HEK293 (cell line): ENCODE data around the gene EDDM13.
"Not testable (repeated sequence)": the region's sequence is repeated elsewhere in the genome, so short reads cannot be mapped to it uniquely, and the experiment has no call there.

Experiments
- CTCF ChIA-PET: fragments of 350-600 bp; formaldehyde crosslinking; extraction: SDS; loops from one replicate; lab custom pipeline; 2021; ENCODE audit warnings: antibody characterized with exemption; lab: Yijun Ruan, JAX
- POLR2A ChIA-PET: fragments of 300-600 bp; formaldehyde crosslinking; extraction: SDS; loops from one replicate; lab custom pipeline; 2020; ENCODE audit warnings: antibody characterized with exemption, inconsistent platforms; lab: Yijun Ruan, JAX
- H3K27ac ChIP-seq: fragments of 200-500 bp; sonication (Bioruptor generic); 2 replicates; pipeline ENCODE4 v1.5.1; 2014; ENCODE audit warnings: low read depth, low read length, control low read depth, inconsistent platforms; ENCODE audit errors: extremely low read depth
- H3K36me3 ChIP-seq, 2 experiments: fragments of 200-500 bp in 1 of 2; sonication (Bioruptor generic) in 1 of 2; 1 replicate in 1 of 2; 2 replicates in 1 of 2; pipeline ENCODE4 v1.5.1; 2014 to 2017; ENCODE audit warnings: inconsistent platforms in 2 of 2, low read length in 2 of 2; ENCODE audit not compliant: control insufficient read depth in 2 of 2, insufficient read depth in 1 of 2
- H3K4me1 ChIP-seq: fragments of 200-500 bp; sonication (Bioruptor generic); 2 replicates; pipeline ENCODE4 v1.5.1; 2014; ENCODE audit warnings: mild to moderate bottlenecking, low read length, inconsistent platforms; ENCODE audit not compliant: control insufficient read depth, insufficient read depth
- H3K4me3 ChIP-seq: 2 replicates; pipeline ENCODE4 v1.5.1; 2011; ENCODE audit warnings: low read depth, mild to moderate bottlenecking, control low read depth, low read length, moderate library complexity
- H3K9me3 ChIP-seq: fragments of 200-500 bp; sonication (Bioruptor generic); 2 replicates; pipeline ENCODE4 v1.5.1; 2014; ENCODE audit warnings: low read depth, low read length, inconsistent platforms; ENCODE audit not compliant: control insufficient read depth, insufficient read depth
- CTCF ChIP-seq: fragments of 450-650 bp; formaldehyde crosslinking; IDR thresholded peaks from 2 replicates; pipeline ENCODE4 v1.5.1; 2016; ENCODE audit warnings: missing biosample characterization, missing genetic modification characterization
- HIC1 ChIP-seq: fragments of 450-650 bp; formaldehyde crosslinking; IDR thresholded peaks from 2 replicates; pipeline ENCODE4 v1.5.1; 2016; ENCODE audit warnings: missing biosample characterization, missing genetic modification characterization
- KLF1 ChIP-seq: fragments of 450-650 bp; formaldehyde crosslinking; IDR thresholded peaks from 2 replicates; pipeline ENCODE4 v1.5.1; 2016; ENCODE audit warnings: missing biosample characterization, missing genetic modification characterization
- TCF7L2 ChIP-seq: IDR thresholded peaks from 2 replicates; pipeline ENCODE4 v1.6.1; 2011; ENCODE audit warnings: low read depth, mild to moderate bottlenecking, inconsistent platforms, low read length, moderate library complexity, borderline replicate concordance
- ZFHX2 ChIP-seq: fragments of 450-650 bp; formaldehyde crosslinking; conservative IDR thresholded peaks from 2 replicates; pipeline ENCODE4 v1.5.1; 2016; ENCODE audit warnings: missing biosample characterization, missing genetic modification characterization
- ZIC2 ChIP-seq: fragments of 450-650 bp; formaldehyde crosslinking; IDR thresholded peaks from 2 replicates; pipeline ENCODE4 v1.5.1; 2016; ENCODE audit warnings: missing biosample characterization, missing genetic modification characterization
- ZNF221 ChIP-seq: fragments of 450-650 bp; formaldehyde crosslinking; IDR thresholded peaks from 2 replicates; pipeline ENCODE4 v1.5.1; 2017; ENCODE audit warnings: missing biosample characterization, missing genetic modification characterization, borderline replicate concordance
- ZNF274 ChIP-seq, 2 experiments: fragments of 200-500 bp in 1 of 2; fragments of 450-650 bp in 1 of 2; sonication (Bioruptor generic) in 1 of 2; formaldehyde crosslinking in 1 of 2; IDR thresholded peaks; 2 replicates each; pipeline versions ENCODE4 v1.5.1 to v1.6.1; 2014 to 2016; ENCODE audit warnings: borderline replicate concordance in 1 of 2, inconsistent platforms in 1 of 2, low read length in 1 of 2, missing biosample characterization in 1 of 2, missing genetic modification characterization in 1 of 2
- ZNF292 ChIP-seq: fragments of 450-650 bp; formaldehyde crosslinking; IDR thresholded peaks from 2 replicates; pipeline ENCODE4 v1.5.1; 2016; ENCODE audit warnings: low read depth, missing biosample characterization, missing genetic modification characterization, borderline replicate concordance
- ZNF629 ChIP-seq: fragments of 450-650 bp; formaldehyde crosslinking; IDR thresholded peaks from 2 replicates; pipeline ENCODE4 v1.5.1; 2017; ENCODE audit warnings: missing biosample characterization, missing genetic modification characterization
- ZNF692 ChIP-seq: fragments of 450-650 bp; formaldehyde crosslinking; IDR thresholded peaks from 2 replicates; pipeline ENCODE4 v1.5.1; 2016; ENCODE audit warnings: missing biosample characterization, missing genetic modification characterization
- ZNF785 ChIP-seq: fragments of 450-650 bp; formaldehyde crosslinking; IDR thresholded peaks from 2 replicates; pipeline ENCODE4 v1.5.1; 2016; ENCODE audit warnings: missing biosample characterization, missing genetic modification characterization
- ZSCAN16 ChIP-seq: fragments of 450-650 bp; formaldehyde crosslinking; IDR thresholded peaks from 2 replicates; pipeline ENCODE4 v1.5.1; 2016; ENCODE audit warnings: missing biosample characterization, missing genetic modification characterization

The EDDM13 gene

GRCh38 chr19:56306016-56306415 is 33.5 kb downstream of the EDDM13 start:
- H3K9me3 ChIP-seq, result no peaks in the 10 kb centered on the region

GRCh38 chr19:56307062-56307461 is 34.5 kb downstream of the EDDM13 start:
- H3K36me3 ChIP-seq, result peaks cover 3 to 33% of the 10 kb centered on the region in 2 experiments; a peak in 2 of 3 replicates
- H3K9me3 ChIP-seq, POLR2A ChIA-PET, CTCF ChIA-PET, H3K4me1 ChIP-seq, H3K27ac ChIP-seq, H3K4me3 ChIP-seq: not testable (repeated sequence)

More at GRCh38 chr19:56306016-56306415, 33.5 kb downstream of the EDDM13 start:
- no peaks in the 10 kb centered on the region for H3K4me1 ChIP-seq
- H3K36me3 ChIP-seq, result peaks cover 3 to 25% of the 10 kb centered on the region in 2 experiments; a peak in 2 of 3 replicates
- no peak overlapping the region for H3K27ac ChIP-seq
- ChIA-PET POLR2A (no interaction called here), CTCF (interaction anchor here (1.2 kb wide), 1 partner anchor 27 kb away, joined by 6 read pairs; no protein-coding TSS in a partner anchor)
- H3K4me3 ChIP-seq, result no peak overlapping the region
- TF ChIP-seq CTCF (tag by site-specific recombination), result no peak
- TF ChIP-seq ZFHX2 (tag by site-specific recombination), result no peak
- no peak for TF ChIP-seq ZIC2 (tag by site-specific recombination)
- no peak for TF ChIP-seq ZNF629 (tag by site-specific recombination)
- no peak for TF ChIP-seq ZNF785 (tag by site-specific recombination)

- POLR2A ChIA-PET, result no interaction called here
- H3K4me3 ChIP-seq, result no peak overlapping the region
- no peak for TF ChIP-seq TCF7L2
- no peaks in the 10 kb centered on the region for H3K9me3 ChIP-seq
- peaks cover 3 to 38% of the 10 kb centered on the region in 2 experiments; a peak in 2 of 3 replicates for H3K36me3 ChIP-seq
- no peak overlapping the region for H3K27ac ChIP-seq
- CTCF ChIA-PET, result no interaction called here
- H3K4me1 ChIP-seq, result no peaks in the 10 kb centered on the region
These were observed 36.2 kb downstream of the EDDM13 start for GRCh38 chr19:56308792-56309191.

GRCh38 chr19:56309511-56310185 is 37.1 kb downstream of the EDDM13 start:
- CTCF ChIA-PET, result interaction anchor here (0.5 to 3.0 kb wide), 32 partner anchors 9 to 650 kb away, joined by 3 to 51 read pairs (median 4); partner anchors contain the start of gene ZNF471
- no peaks in the 10 kb centered on the region for H3K9me3 ChIP-seq
- TF ChIP-seq CTCF (tag by site-specific recombination), result 0 out of 2 replicates have a peak, but pooled peaks have one; percentile 16
- TF ChIP-seq ZSCAN16 (tag by site-specific recombination), result no peak
- TF ChIP-seq, all 188 proteins: peak for 1
- peaks cover 3 to 38% of the 10 kb centered on the region in 2 experiments; a peak in 2 of 3 replicates for H3K36me3 ChIP-seq
- H3K4me1 ChIP-seq, result 0 out of 2 replicates have a peak, but pooled peaks cover 2% of the 10 kb centered on the region
- POLR2A ChIA-PET, result interaction anchor here (0.7 kb wide), 1 partner anchor 56 kb away, joined by 6 read pairs; no protein-coding TSS in a partner anchor
- H3K4me3 ChIP-seq, result no peak overlapping the region
- H3K27ac ChIP-seq, result no peak overlapping the region

- H3K36me3 ChIP-seq, result peaks cover 0 to 33% of the 10 kb centered on the region in 2 experiments; a peak in 2 of 3 replicates
- H3K27ac ChIP-seq, result no peak overlapping the region
- ChIA-PET POLR2A (no interaction called here), CTCF (interaction anchor here (0.7 to 3.0 kb wide), 15 partner anchors 8 to 244 kb away, joined by 3 to 51 read pairs (median 5); no protein-coding TSS in a partner anchor)
- H3K4me3 ChIP-seq, result no peak overlapping the region
- no peaks in the 10 kb centered on the region for H3K9me3 ChIP-seq
- 0 out of 2 replicates have a peak, but pooled peaks cover 2% of the 10 kb centered on the region for H3K4me1 ChIP-seq
- TF ChIP-seq ZNF692, result no peak
- no peak for TF ChIP-seq KLF1 (tag by site-specific recombination)
- no peak for TF ChIP-seq HIC1
- no peak for TF ChIP-seq ZNF292 (tag by site-specific recombination)
- no peak for TF ChIP-seq ZNF221
- no peak for TF ChIP-seq ZNF274 (IDR thresholded peaks at IDR 0.05; ENCODE audit: low read length)
- no peak for TF ChIP-seq ZNF274 (tag by site-specific recombination; IDR thresholded peaks at IDR 0.05; ENCODE audit: borderline replicate concordance)
These were observed 37.9 kb downstream of the EDDM13 start for GRCh38 chr19:56310462-56310861.
